HUES6 (cell line): ENCODE results near the gene NVL.

ENCODE experiments used
- H3K27ac ChIP-seq: 2 replicates; pipeline ENCODE4 v1.7.0; 2013; ENCODE audit warnings: low read depth, mild to moderate bottlenecking, low read length, inconsistent platforms
- H3K27me3 ChIP-seq: 2 replicates; pipeline ENCODE4 v1.6.1; 2013; ENCODE audit warnings: low read length; ENCODE audit not compliant: control insufficient read depth, insufficient read depth
- H3K36me3 ChIP-seq: 2 replicates; pipeline ENCODE4 v1.6.1; 2013; ENCODE audit warnings: low read length; ENCODE audit not compliant: control insufficient read depth, insufficient read depth
- H3K4me1 ChIP-seq: 2 replicates; pipeline ENCODE4 v1.6.1; 2013; ENCODE audit warnings: low read length; ENCODE audit not compliant: control insufficient read depth, insufficient read depth
- H3K4me3 ChIP-seq: 2 replicates; pipeline ENCODE4 v1.5.1; 2013; ENCODE audit warnings: low read depth, low read length
- H3K9ac ChIP-seq: one replicate; pipeline ENCODE4 v1.6.1; 2013; ENCODE audit warnings: mild to moderate bottlenecking, low read length
- H3K9me3 ChIP-seq: 2 replicates; pipeline ENCODE4 v1.6.1; 2013; ENCODE audit warnings: low read depth, low read length; ENCODE audit not compliant: control insufficient read depth, insufficient read depth

The NVL gene

GRCh38 chr1:224274970-224275626 lies 54.9 kb downstream of the NVL start:
- H3K27me3 ChIP-seq, result no peaks in the 10 kb centered on the region
- H3K9ac ChIP-seq, result no peak overlapping the region
- H3K27ac ChIP-seq, result no peak overlapping the region
- no peaks in the 10 kb centered on the region for H3K9me3 ChIP-seq
- peaks cover 45% of the 10 kb centered on the region for H3K36me3 ChIP-seq
- no peaks in the 10 kb centered on the region for H3K4me1 ChIP-seq
- no peak overlapping the region for H3K4me3 ChIP-seq

GRCh38 chr1:224273641-224274040 lies 56.3 kb downstream of the NVL start:
- Histone ChIP-seq H3K9me3 (no peaks in the 10 kb centered on the region), H3K4me1 (no peaks in the 10 kb centered on the region), H3K9ac (no peak overlapping the region), H3K27ac (no peak overlapping the region), H3K4me3 (no peak overlapping the region), H3K27me3 (no peaks in the 10 kb centered on the region), H3K36me3 (peaks cover 50% of the 10 kb centered on the region)

- Histone ChIP-seq H3K27me3 (no peaks in the 10 kb centered on the region), H3K36me3 (peaks cover 69% of the 10 kb centered on the region), H3K27ac (no peak overlapping the region), H3K4me1 (no peaks in the 10 kb centered on the region), H3K4me3 (no peak overlapping the region), H3K9ac (no peak overlapping the region), H3K9me3 (no peaks in the 10 kb centered on the region)
Measured at GRCh38 chr1:224271106-224271505, 58.9 kb downstream of the NVL start.

GRCh38 chr1:224267925-224268324 lies 62.0 kb downstream of the NVL start:
- Histone ChIP-seq H3K27ac (no peak overlapping the region), H3K36me3 (peaks cover 55% of the 10 kb centered on the region), H3K9me3 (no peaks in the 10 kb centered on the region), H3K9ac (no peak overlapping the region), H3K4me1 (no peaks in the 10 kb centered on the region), H3K27me3 (no peaks in the 10 kb centered on the region), H3K4me3 (no peak overlapping the region)

- H3K36me3 ChIP-seq, result peaks cover 58% of the 10 kb centered on the region
- H3K4me3 ChIP-seq, result no peak overlapping the region
- H3K4me1 ChIP-seq, result no peaks in the 10 kb centered on the region
- no peaks in the 10 kb centered on the region for H3K27me3 ChIP-seq
- H3K27ac ChIP-seq, result no peak overlapping the region
- H3K9ac ChIP-seq, result no peak overlapping the region
- no peaks in the 10 kb centered on the region for H3K9me3 ChIP-seq
Measured at GRCh38 chr1:224266915-224267856, 62.8 kb downstream of the NVL start.

- Histone ChIP-seq H3K4me1 (no peaks in the 10 kb centered on the region), H3K4me3 (no peak overlapping the region), H3K27me3 (no peaks in the 10 kb centered on the region), H3K9ac (no peak overlapping the region), H3K36me3 (peaks cover 56% of the 10 kb centered on the region), H3K9me3 (no peaks in the 10 kb centered on the region), H3K27ac (no peak overlapping the region)
Measured at GRCh38 chr1:224266105-224266914, 63.7 kb downstream of the NVL start.

GRCh38 chr1:224264321-224264720 lies 65.7 kb downstream of the NVL start:
- no peak overlapping the region for H3K27ac ChIP-seq
- H3K27me3 ChIP-seq, result no peaks in the 10 kb centered on the region
- H3K4me3 ChIP-seq, result no peak overlapping the region
- H3K36me3 ChIP-seq, result peaks cover 41% of the 10 kb centered on the region
- H3K9ac ChIP-seq, result no peak overlapping the region
- H3K4me1 ChIP-seq, result no peaks in the 10 kb centered on the region
- H3K9me3 ChIP-seq, result no peaks in the 10 kb centered on the region

GRCh38 chr1:224262373-224263054 lies 67.5 kb downstream of the NVL start:
- no peak overlapping the region for H3K4me3 ChIP-seq
- H3K36me3 ChIP-seq, result peaks cover 24% of the 10 kb centered on the region
- H3K4me1 ChIP-seq, result peaks cover 3% of the 10 kb centered on the region; the same call in 1 of the 2 replicates
- no peak overlapping the region for H3K27ac ChIP-seq
- H3K9ac ChIP-seq, result no peak overlapping the region
- H3K27me3 ChIP-seq, result no peaks in the 10 kb centered on the region
- no peaks in the 10 kb centered on the region for H3K9me3 ChIP-seq

GRCh38 chr1:224259986-224260385 lies 70.0 kb downstream of the NVL start:
- Histone ChIP-seq H3K27ac (no peak overlapping the region), H3K9me3 (no peaks in the 10 kb centered on the region), H3K4me1 (peaks cover 11% of the 10 kb centered on the region; the same call in 1 of the 2 replicates), H3K9ac (no peak overlapping the region), H3K27me3 (no peaks in the 10 kb centered on the region), H3K4me3 (no peak overlapping the region), H3K36me3 (peaks cover 6% of the 10 kb centered on the region; the same call in 1 of the 2 replicates)

GRCh38 chr1:224258351-224258750 lies 71.6 kb downstream of the NVL start:
- Histone ChIP-seq H3K4me1 (peaks cover 11% of the 10 kb centered on the region; the same call in 1 of the 2 replicates), H3K9ac (no peak overlapping the region), H3K27ac (no peak overlapping the region), H3K36me3 (peaks cover 6% of the 10 kb centered on the region; the same call in 1 of the 2 replicates), H3K27me3 (no peaks in the 10 kb centered on the region), H3K9me3 (no peaks in the 10 kb centered on the region), H3K4me3 (no peak overlapping the region)
